Cerebellar cortex (tissue), 1 donor: ENCODE results near the gene QKI.
"Not testable (repeated sequence)": the region's sequence is repeated elsewhere in the genome, so short reads cannot be mapped to it uniquely, and the experiment has no call there.

Experiments used
- DNase-seq: peaks from one replicate; pipeline ENCODE4 v3.0.0-alpha.2; 2015; ENCODE audit warnings: low spot score

The QKI gene

DNA sequence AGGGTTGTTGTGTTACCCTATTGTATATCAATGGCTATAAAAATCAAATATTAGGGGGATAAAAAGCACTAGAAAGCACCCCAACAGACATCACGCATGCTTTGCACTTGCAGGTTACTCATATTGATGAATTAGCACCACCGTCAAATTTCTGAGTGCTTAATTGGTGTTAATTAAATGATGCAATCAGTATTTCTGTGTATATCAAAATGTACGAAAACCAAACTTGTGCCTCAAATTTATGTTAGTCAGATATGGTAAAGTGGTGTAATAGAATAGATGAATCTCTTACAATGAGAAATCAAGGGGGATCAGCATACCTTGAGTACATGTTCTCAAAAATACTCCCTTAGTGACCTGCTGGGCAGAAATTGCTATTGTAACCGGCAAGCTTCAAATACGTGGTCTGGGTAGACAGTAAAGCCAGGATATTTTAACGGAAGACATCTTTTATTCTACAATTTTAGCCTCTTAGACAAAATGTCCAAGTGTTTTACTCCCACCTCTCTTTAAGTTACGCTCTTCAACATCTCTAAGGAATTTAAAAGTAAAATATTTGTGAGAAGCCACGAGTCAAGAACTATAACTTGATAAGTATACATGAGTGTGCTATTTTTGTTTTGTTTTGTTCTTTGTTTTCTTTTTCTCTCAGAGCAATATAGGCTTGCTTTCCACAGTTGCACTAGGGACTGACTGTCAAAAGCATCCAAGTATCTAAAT, 166.0 kb downstream of the QKI start:
- DNase-seq: no peak

DNA sequence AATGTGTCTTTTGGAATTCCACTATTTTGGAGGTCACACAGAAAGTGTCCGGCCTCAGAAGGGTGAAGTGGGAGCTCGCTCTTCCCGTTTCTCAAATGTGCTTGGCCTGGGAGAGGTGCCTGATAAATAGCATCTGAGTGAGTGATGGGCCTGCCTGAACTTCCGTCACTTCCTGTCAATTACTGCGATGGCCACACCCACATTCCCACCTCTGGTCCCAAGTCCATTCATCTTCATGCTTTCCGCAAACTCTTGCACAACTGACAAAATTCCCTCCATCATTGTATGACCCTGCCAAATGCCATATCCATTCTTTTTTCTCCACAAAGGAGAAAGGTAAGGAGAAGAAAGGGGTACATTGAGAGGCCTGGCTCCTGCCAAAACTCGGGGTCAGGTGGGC, 169.0 kb downstream of the QKI start:
- no peak for DNase-seq

DNA sequence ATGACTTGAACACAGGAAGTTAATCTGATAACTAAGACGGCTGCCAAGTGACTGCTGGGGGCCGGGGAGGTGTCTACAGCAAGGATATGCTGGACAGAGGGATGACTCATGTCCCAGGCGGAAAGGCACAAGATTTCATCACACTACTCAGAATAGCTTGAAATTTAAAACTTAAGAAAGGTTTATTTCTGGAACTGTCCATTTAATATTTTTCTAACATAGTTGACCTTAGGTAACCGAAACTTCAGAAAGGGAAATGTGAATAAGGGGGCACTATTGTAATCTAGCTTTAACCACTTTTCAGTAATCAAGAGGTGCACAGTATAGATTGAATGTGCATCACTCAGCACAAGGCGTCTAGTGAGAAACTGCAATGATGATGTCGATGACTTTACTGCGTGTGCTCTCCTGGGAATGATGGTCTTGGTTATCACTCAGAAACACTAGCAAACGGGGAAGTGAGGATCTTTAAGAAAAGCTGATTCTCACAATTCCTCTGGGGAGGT, 171.5 kb downstream of the QKI start:
- no peak for DNase-seq

DNA sequence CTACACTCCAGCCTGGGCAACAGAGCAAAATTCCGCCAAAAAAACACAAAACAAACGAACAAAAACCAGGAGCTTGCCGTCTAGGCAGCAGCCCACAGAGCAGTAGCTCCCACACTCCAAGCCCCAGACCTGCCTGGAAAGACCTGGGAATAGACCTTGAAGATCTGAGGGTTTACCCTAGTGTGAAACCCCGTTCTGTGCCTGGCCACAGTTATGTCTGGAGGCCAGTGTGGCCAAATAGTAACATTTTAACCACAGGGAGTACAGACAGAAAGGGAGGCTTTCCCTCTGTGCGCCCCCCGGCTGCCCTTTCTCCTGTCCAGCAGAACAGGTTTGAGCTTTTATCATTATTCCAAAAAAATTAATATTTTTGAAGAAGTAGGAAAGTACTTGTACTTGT, 172.4 kb downstream of the QKI start:
- DNase-seq: no peak

DNA sequence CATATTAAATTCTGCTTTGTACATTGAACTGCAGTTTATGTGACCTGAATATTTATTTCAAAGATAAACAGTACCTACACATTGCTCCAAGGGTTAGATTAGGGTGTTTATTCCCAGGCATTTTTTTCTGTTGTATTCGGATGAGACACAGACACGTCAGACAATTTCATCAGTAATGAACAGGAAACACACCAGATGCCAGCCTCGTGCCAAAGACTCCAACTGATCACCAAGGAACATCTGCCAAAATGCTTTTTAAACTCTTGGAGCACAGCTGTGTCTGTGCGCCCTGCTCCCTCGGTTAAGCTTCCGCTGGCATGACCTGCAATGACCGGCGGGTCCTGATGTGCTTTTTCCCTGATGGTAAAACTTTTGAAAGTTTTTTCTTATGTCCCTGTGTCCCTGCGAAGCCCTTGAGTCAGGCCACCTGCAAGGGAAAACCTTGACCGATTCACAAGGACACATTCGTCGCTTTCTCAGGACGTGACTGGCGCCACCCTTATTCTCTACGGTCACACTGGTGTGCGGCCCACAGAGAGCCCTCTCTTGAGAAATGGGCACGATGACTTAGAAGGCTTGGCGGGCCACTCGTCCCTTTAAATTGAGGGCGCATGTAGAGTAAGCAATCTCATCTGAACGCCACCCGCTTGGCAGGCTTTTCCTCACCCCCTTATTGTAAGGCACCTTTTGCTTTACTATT, 173.9 kb downstream of the QKI start:
- no peak for DNase-seq

DNA sequence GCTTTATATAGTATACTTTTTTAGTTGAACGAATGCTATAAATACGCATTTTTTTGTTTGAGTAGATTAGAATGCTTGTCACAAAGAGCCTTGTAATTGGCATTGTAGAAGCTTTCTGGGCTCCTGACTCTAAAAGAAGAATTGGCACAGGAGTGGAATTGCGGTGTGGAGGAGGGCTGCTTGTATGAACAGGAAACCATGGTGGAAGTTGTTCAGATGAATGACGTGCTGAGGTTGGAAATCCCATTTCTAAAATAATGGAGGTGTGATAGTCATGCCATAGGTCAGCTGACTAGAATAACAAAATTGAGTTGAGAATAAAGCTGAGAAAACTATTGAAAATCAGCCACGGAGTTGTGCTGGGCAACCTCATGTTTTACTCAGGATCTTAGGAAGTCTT, 174.9 kb downstream of the QKI start:
- no peak for DNase-seq

DNA sequence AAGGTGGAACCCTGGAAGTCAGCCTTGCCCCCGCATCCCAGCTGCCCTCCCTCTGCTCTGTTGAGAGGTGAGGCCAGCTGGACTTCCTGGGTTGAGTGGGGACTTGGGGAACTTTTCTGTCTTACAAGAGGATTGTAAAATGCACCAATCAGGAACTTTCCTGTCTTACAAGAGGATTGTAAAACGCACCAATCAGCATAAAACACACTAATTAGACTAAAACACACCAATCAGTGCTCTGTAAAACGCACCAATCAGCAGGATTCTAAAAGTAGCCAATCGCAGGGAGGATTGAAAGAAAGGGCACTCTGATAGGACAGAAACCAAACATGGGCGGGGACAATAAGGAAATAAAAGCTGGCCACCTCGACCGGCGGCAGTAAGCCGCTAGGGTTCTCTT, 175.6 kb downstream of the QKI start:
- not testable (repeated sequence) for DNase-seq

DNA sequence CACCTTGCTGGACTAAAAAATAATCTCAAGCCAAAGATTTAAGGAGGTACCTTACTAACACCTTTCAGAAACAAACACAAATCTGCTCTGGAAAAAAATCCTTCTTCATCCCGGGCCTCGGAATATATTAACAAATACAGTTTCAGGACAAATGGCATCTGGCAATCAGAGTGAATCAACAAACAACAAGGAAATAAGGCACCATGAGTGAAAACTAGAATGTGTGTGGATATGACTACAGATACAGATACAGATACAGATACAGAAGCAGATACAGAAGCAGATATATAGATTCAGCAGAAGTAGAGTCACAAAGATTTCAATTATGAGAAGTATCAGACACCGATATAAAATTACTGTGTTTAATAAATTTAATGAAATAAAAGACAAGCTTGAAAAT, 178.4 kb downstream of the QKI start:
- DNase-seq: no peak

DNA sequence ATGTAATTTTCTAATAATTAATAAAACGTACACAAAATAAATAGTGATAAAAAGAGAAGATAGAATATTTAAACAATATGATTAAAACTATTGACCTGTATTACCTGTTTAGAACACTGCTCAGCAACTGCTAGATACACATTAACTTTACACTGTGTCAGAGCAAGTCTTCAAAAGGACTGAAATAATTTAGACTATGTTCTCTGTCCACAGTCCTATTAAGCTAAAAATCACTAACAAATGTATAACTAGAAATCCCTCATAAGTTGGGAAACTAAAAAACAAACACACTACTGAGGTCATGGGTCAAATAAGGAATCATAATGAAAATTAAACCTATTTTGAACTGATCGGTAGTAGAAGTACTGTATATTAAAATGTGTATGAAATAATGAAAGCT, 181.7 kb downstream of the QKI start:
- no peak for DNase-seq

DNA sequence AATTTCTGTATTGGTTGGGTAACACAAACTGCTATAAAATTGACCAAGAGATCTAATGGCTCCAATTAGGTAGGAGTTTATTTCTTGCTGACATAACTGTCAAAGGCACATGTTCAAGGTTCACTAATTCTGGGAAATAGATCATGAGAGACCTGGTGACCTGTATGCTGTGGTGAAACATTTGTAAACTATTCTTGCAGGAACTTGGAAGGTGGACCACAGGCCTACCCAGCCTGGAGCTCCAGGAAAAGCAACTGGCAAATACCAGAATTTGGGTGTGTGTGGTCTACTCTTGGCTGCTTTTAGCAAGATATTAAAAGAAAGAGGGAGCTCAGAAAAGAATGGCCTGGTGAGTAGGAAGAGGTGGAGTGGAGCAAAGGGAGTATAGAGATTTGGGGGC, 184.6 kb downstream of the QKI start:
- DNase-seq: no peak

DNA sequence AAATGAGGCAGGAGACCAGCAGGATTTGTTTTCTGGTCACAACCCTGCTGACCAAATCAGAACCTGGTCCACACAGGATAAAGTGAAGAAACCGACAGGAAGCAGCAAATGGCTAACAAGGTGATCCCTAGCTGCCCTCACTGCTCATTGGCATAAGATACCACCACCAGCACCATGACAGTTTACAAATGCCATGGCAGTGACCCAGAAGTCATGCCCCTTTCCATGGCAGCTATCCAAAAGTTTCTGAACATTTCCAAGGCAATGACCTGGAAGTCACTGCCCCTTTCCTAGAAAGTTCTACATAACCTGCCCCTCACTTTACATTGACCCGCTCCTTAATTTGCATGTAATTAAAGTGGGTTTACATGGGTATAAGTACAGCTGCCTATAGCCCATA, 185.2 kb downstream of the QKI start:
- no peak for DNase-seq

DNA sequence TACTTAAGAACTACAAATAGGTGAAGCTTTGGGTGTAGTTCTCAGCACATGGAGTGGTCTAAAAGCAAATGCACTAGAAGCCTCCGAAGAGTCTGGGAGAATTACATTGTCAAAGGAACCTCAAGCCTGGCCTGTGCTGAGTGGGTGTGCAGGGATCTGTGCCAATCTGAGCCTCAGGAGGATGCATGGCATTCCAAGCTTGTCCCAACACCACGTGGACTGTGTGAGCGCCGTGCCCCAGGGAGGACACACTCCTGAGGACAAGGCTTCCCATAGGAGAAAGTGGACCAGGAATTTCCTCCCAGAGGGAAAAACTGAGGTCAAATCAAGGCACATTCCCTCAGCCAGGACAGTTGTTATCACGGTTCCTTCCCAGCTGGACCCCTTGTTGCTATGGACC, 185.8 kb downstream of the QKI start:
- DNase-seq: no peak

DNA sequence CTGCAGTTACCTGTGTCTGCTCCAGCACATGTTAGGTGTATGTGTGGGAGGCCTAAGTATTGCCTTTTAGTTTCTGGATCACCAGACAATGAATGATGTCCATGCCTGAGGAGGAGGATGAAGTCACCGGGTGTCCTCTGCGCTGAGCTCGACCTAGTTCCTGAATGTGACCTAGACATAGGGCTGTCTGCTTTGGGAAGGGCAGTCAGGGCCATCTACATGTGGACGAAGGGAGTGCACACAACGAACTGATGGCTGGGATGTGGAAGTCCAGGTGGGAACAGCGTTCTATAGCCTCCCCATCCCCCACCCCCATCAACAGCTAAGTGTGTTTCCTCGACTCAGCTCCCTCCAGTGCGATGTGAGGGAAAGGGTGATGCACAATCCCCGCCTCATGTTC, 186.3 kb downstream of the QKI start:
- DNase-seq: no peak

DNA sequence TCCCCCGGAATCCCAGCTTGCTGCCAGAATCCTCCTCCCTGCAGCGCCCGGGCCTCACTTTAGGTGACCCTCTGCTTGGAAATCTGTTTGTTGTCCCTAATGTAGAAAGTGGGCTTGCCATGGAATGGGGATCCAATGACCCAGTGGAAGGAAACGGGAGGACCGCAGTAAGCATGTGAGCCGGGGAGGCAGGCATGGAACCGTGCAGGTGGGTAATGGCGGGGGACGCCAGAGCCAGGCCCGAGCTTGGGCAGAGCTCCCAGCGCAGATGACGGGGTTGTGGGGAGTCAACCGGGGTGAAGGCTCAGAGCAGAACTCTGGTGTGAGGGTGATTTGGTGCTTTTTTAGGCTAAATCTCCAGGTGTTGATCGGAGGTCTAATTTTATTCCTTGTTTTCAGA, 188.3 kb downstream of the QKI start:
- DNase-seq: no peak

DNA sequence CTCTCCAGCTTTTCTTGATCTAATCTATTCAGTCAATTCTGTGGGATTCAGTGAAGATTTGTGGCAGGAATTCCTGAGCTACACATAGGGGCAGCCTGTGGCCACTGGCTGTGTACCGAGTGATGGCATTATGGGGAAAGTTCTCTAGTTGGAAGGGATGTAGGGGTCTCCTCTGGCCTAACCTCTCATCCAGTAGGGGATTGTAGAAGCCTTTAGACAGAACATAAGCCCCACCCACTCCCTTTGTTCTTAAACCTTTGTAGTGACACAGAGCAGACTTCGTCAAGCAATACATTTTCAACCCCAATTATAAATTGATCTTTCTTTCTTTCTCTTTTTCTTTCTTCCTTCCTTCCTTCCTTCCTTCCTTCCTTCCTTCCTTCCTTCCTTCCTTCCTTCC, 188.9 kb downstream of the QKI start:
- no peak for DNase-seq

DNA sequence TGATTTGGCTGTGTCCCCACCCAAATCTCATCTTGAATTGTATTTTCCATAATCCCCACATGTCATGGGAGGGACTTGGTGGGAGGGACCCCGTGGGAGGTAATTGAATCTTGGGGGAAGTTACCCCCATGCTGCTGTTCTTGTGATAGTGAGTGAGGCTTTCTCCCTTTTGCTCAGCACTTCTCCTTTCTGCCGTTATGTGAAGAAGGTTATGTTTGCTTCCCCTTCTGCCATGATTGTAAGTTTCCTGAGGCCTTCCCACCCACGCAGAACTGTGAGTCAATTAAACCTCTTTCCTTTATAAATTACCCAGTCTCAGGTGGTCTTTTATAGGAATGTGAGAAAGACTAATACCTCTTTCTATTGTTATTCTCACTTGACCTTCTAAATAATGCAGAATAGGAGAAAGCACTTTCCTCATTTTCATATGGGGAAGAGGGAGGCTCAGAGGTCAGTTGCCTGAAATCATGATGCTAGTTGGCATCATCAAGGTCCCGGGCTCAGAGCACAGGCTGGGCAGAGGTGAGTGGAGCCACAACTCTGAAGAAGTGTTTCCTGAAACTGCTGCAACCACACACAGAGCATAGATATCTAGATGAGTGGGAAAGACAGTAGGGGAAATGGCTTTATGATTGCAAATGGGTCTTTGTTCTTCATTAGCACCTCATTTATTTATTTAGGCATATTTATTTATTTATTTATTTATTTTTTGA, 191.0 kb downstream of the QKI start:
- DNase-seq: no peak

DNA sequence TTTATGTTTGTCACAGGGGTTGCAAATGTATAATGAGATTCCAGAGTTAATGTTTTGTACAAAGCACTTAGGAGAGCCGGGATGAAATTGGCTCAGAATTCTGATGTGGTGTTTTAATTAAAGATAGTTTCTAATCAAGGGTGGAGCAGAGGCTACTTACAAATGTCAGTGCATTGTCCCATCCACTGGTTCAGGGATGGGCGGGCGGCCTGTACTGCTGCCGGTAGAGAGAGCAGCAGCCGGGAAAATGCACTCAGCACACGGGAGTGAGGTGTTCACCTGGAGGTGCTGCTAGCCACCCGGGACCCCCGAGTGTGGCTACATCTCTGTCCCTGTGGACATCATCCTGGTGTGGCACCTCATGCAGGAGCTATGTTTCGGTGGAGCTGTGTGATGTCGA, 193.3 kb downstream of the QKI start:
- DNase-seq: no peak

DNA sequence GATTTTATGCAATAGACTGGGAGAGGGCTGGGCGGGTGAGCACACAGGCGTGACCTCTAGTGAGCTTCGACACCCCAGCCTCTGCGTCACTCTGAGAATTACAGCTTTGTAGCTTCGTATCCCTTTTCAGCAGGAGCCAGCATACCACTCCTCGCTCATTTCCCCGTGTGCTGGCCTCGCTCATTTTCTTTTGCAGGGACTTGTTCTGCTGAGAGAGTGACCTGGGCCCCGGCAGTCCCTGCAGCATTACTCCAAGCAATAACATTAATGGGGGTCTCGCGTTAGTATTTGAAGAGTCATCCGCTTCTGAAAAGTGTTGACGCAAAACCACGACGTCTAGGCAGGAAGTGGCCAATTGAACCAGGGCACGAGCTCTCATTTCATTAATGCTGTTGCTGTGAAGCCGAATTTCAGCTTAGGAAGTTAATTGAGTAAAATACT, 193.7 kb downstream of the QKI start:
- DNase-seq: no peak

DNA sequence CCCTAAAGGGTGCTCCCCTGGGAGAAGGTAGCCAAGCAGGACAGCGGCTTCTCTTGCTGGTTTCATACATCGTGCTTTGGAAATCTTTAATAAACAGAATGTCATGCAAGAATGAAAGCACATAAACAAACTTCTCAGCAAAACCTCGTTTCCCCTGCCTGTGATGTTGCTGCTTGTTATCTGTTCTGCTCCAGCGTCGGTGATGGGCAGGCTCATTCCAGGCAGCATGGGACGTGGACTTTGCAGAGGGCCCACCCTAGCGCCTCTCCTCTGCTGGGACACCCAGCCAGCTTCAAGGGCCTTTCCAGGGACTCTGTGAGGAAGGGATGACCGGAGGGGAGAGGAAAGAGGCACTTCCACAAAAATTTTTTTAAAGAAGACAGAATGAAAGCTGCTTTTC, 197.7 kb downstream of the QKI start:
- DNase-seq: no peak

DNA sequence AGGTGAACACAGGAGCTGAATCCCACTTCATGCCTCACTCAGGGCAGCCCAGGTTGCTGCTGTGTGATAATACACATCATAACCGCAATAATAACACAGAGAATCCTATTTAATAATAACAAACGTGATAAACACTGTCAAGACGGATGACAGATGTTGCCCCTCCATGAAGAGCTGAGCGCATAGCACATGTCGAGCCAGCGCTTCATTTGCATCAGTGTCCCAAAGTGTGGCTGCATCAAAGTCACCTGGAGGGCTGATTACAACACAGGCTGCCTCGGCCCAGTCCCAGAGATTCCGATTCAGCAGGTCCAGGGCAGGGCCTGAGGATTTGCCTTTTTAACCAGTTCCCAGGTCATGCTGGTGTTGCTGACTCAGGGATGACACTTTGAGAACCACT, 198.5 kb downstream of the QKI start:
- DNase-seq: no peak

DNA sequence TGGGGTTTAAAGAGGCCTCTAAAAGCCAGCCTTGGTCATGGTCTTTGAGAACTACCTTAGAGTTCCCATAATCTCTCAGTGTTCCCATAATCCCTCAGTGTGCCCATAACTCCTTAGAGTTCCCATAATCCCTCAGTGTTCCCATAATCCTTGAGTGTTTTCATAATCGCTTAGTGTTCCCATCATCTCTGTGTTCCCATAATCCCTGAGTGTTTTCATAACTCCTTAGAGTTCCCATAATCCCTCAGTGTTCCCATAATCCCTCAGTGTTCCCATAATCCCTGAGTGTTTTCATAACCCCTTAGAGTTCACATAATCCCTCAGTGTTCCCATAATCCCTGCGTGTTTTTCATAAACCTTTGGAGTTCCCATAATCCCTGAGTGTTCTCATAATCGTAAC, 199.2 kb downstream of the QKI start:
- no peak for DNase-seq

DNA sequence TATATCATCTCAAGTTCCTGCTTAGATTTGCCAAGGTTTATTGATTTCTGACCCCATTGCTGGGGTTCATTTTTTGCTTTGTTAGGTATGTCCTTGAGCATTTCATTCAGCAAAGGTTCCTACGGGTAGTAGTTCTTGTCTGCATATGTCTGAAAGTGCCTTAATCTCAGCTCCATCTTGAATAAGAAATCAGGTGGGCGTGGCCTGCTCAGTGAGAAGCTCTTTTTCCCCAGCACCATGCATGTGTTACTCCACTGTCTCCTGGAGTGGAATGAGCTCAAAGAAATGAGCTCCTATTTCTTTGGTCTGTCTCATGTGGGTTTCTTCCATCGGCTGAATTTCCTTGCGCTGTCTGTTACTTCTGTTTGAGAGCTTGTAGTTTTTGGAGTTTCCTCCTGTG, 201.9 kb downstream of the QKI start:
- no peak for DNase-seq

DNA sequence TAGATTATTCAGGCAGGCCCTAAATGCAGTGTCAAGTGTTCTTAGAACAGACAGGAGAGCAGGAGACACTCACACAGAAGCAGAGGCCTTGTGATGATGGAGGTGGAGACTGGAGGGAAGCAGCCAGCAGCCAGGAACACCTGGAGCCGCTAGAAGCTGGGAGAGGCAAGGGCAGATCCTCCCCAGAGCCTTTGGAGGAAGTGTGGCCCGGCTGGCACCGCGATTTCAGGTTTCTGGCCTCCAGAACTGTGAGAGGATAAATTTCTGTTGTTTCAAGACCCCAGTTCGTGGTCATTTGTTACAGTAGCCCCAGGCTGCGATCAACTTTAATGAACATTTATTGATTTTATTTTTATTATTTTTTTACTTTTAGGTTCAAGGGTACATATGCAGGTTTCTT, 203.0 kb downstream of the QKI start:
- no peak for DNase-seq
